ENCODE data around the gene DGKQ. TPM values are rescaled to one million over a fixed set of nuclear protein-coding genes. Genes with fewer than 3 reads are reported as not detected.

The DGKQ gene
- total RNA-seq, 6 experiments from 2014 or later = 4.6 to 10.5 (median 5.7) TPM

- WGBS (ENCODE audit: insufficient coverage, low coverage, low lambda C conversion rate, missing lambda C conversion rate) = 90% methylated on average over 5 of the region's 43 CpGs
- Histone ChIP-seq H3K27ac (no peak overlapping the region), H3K36me3 (peaks cover 0 to 8% (median 0%) of the 10 kb centered on the region in 4 donors), H3K9me3 (no peaks in the 10 kb centered on the region), H3K4me1 (peaks cover 0 to 33% (median 14%) of the 10 kb centered on the region in 4 donors), H3K4me3 (no peak overlapping the region), H3K27me3 (no peaks in the 10 kb centered on the region)
- TF ChIP-seq POLR2A (IDR thresholded peaks at IDR 0.05) (no peak), CTCF (IDR thresholded peaks at IDR 0.05) (no peak)
- intact Hi-C loops (cut with DNase I) = no loop called here
- DNase-seq = no peak
- no peak for ATAC-seq
Observed at GRCh38 chr4:1013225-1014073, 40.1 kb upstream of the DGKQ start.

GRCh38 chr4:1012034-1012739, 38.8 kb upstream of the DGKQ start:
- Histone ChIP-seq H3K36me3 (peaks cover 0 to 8% (median 0%) of the 10 kb centered on the region in 4 donors), H3K9me3 (no peaks in the 10 kb centered on the region), H3K4me3 (peak overlapping the region; percentile 53 to 77 (median 75)), H3K4me1 (peaks cover 0 to 33% (median 14%) of the 10 kb centered on the region in 4 donors), H3K27ac (peak overlapping the region in 1 of 3 donors; percentile 29), H3K27me3 (no peaks in the 10 kb centered on the region)
- intact Hi-C loops (cut with DNase I) = no loop called here
- ATAC-seq (peak; percentile 30 to 47 (median 46)), DNase-seq (peak; percentile 80 to 83 (median 81))
- TF ChIP-seq CTCF (IDR thresholded peaks at IDR 0.05) (no peak), POLR2A (IDR thresholded peaks at IDR 0.05) (no peak)
- WGBS (ENCODE audit: insufficient coverage, low coverage, low lambda C conversion rate, missing lambda C conversion rate) = 2% methylated on average over 12 of the region's 69 CpGs

GRCh38 chr4:1011666-1012033, 38.3 kb upstream of the DGKQ start:
- no peak overlapping the region for H3K27ac ChIP-seq
- no peaks in the 10 kb centered on the region for H3K9me3 ChIP-seq
- H3K4me1 ChIP-seq = peaks cover 0 to 33% (median 14%) of the 10 kb centered on the region in 4 donors
- no CpG with 5 or more reads among the region's 69 CpGs for WGBS (ENCODE audit: insufficient coverage, low coverage, low lambda C conversion rate, missing lambda C conversion rate)
- no peak for DNase-seq
- TF ChIP-seq POLR2A (IDR thresholded peaks at IDR 0.05) = no peak
- no peak for TF ChIP-seq CTCF (IDR thresholded peaks at IDR 0.05)
- intact Hi-C loops (cut with DNase I) = no loop called here
- H3K27me3 ChIP-seq = no peaks in the 10 kb centered on the region
- no peak for ATAC-seq
- peak overlapping the region in 2 of 3 donors; percentile 75 to 77 for H3K4me3 ChIP-seq
- peaks cover 0 to 8% (median 0%) of the 10 kb centered on the region in 4 donors for H3K36me3 ChIP-seq

GRCh38 chr4:1011022-1011665, 37.8 kb upstream of the DGKQ start, which contains the start of gene FGFRL1:
Gene FGFRL1 (plus strand): TSS chr4:1011626. CDS start chr4:1012486, 860 bp downstream.
- peak; percentile 95 to 97 (median 96) for DNase-seq
- H3K4me3 ChIP-seq = peak within 1 kb of the TSS; percentile 67 to 77 (median 75)
- 7% methylated on average over 3 of the region's 89 CpGs for WGBS (ENCODE audit: insufficient coverage, low coverage, low lambda C conversion rate, missing lambda C conversion rate)
- H3K27me3 ChIP-seq = no peaks in the 10 kb centered on the region
- intact Hi-C loops (cut with DNase I) = no loop called here
- ATAC-seq = peak; percentile 64 to 74 (median 70)
- H3K9me3 ChIP-seq = no peaks in the 10 kb centered on the region
- peaks cover 0 to 8% (median 0%) of the 10 kb centered on the region in 4 donors for H3K36me3 ChIP-seq
- no peak for TF ChIP-seq CTCF (IDR thresholded peaks at IDR 0.05)
- peak within 1 kb of the TSS in 1 of 3 donors; percentile 40 for H3K27ac ChIP-seq
- H3K4me1 ChIP-seq = peaks cover 0 to 33% (median 14%) of the 10 kb centered on the region in 4 donors
